DND-41 (cell line): ENCODE measurements around the gene LRRTM4.

Source experiments
- EZH2 ChIP-seq: IDR thresholded peaks from 3 replicates; pipeline ENCODE4 v1.6.1; 2012; ENCODE audit warnings: borderline replicate concordance, low read depth, mild to moderate bottlenecking, moderate library complexity, low read length, inconsistent platforms; ENCODE audit not compliant: severe bottlenecking
- TF ChIP-seq, protein P1 (sequence below): IDR thresholded peaks from 2 replicates; pipeline ENCODE4 v1.5.1; 2012; ENCODE audit warnings: borderline replicate concordance, low read length, moderate library complexity, mild to moderate bottlenecking; ENCODE audit not compliant: poor library complexity, severe bottlenecking; ENCODE audit errors: extremely low read depth

DNA sequence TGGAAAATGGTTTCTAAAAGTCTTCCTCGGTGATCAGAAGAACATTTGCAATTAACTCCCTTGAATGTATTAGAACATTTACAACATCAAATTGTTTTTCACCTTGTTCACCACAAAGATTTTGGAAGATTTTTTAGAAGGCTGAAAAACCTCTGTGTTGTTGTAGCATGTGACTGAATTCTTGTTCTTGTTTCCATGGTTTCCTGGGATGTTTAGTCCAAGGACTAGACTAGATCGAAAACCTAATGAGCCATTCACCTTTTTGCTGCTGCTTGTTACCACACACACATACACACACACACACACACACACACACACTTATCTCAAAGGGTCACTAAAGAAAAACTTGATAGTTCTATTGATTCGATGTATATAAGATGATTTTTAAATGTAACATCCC lies 380.0 kb downstream of the LRRTM4 start:
- TF ChIP-seq, protein P1, sequence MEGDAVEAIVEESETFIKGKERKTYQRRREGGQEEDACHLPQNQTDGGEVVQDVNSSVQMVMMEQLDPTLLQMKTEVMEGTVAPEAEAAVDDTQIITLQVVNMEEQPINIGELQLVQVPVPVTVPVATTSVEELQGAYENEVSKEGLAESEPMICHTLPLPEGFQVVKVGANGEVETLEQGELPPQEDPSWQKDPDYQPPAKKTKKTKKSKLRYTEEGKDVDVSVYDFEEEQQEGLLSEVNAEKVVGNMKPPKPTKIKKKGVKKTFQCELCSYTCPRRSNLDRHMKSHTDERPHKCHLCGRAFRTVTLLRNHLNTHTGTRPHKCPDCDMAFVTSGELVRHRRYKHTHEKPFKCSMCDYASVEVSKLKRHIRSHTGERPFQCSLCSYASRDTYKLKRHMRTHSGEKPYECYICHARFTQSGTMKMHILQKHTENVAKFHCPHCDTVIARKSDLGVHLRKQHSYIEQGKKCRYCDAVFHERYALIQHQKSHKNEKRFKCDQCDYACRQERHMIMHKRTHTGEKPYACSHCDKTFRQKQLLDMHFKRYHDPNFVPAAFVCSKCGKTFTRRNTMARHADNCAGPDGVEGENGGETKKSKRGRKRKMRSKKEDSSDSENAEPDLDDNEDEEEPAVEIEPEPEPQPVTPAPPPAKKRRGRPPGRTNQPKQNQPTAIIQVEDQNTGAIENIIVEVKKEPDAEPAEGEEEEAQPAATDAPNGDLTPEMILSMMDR: no peak
- no peak for TF ChIP-seq EZH2
